ENCODE measurements around the gene ABHD2.

Gene ABHD2

DNA sequence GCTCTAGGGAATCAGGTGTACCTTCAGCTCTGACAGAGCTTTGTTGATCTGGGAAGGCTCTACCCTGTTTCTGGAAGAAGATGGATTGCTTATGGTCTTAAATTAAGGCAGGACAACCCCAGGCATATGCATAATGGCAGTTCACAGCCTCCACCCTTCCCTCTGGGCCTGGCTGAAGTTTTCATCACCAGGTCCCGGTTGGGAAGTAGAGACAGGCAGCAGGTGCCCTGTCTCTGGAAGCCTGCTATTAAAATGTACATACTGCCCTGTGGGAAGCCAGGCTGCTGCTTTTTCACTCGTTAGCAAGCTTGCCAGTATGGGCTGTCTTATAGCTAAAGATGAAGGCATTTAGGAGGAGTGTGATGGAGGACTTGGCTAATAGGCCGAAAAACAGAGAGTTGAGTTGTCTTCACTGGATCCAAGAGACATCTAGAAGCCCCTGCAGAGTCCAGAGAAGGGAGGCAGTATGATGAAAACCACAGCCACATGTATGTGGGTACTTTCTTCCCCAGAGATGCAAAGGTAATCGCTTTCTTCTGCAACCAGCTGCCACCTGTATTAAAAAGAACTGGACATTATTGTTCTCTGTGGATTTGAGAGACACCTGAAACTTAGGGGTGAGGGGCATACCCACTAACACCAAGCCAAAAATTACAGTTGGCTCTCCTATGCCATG lies 34.4 kb downstream of the ABHD2 start:
- no peak for TF ChIP-seq FOXP2 (optimal IDR thresholded peaks at IDR 0.05; ENCODE audit: borderline replicate concordance, extremely low read depth, extremely low read length, insufficient read depth)
- no peak for TF ChIP-seq POLR2AphosphoS5 (IDR thresholded peaks at IDR 0.05; ENCODE audit: low read depth, low read length)
- no peak for TF ChIP-seq SIN3A (IDR thresholded peaks at IDR 0.05; ENCODE audit: borderline replicate concordance, insufficient read depth, low read length)
- TF ChIP-seq, protein P1, sequence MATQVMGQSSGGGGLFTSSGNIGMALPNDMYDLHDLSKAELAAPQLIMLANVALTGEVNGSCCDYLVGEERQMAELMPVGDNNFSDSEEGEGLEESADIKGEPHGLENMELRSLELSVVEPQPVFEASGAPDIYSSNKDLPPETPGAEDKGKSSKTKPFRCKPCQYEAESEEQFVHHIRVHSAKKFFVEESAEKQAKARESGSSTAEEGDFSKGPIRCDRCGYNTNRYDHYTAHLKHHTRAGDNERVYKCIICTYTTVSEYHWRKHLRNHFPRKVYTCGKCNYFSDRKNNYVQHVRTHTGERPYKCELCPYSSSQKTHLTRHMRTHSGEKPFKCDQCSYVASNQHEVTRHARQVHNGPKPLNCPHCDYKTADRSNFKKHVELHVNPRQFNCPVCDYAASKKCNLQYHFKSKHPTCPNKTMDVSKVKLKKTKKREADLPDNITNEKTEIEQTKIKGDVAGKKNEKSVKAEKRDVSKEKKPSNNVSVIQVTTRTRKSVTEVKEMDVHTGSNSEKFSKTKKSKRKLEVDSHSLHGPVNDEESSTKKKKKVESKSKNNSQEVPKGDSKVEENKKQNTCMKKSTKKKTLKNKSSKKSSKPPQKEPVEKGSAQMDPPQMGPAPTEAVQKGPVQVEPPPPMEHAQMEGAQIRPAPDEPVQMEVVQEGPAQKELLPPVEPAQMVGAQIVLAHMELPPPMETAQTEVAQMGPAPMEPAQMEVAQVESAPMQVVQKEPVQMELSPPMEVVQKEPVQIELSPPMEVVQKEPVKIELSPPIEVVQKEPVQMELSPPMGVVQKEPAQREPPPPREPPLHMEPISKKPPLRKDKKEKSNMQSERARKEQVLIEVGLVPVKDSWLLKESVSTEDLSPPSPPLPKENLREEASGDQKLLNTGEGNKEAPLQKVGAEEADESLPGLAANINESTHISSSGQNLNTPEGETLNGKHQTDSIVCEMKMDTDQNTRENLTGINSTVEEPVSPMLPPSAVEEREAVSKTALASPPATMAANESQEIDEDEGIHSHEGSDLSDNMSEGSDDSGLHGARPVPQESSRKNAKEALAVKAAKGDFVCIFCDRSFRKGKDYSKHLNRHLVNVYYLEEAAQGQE (IDR thresholded peaks at IDR 0.05; ENCODE audit: insufficient read depth in 1 of 2, low read depth in 2 of 2, low read length in 2 of 2) = no peak
- TF ChIP-seq TAF1 (IDR thresholded peaks at IDR 0.05; ENCODE audit: borderline replicate concordance, insufficient read depth, low read length) = no peak

DNA sequence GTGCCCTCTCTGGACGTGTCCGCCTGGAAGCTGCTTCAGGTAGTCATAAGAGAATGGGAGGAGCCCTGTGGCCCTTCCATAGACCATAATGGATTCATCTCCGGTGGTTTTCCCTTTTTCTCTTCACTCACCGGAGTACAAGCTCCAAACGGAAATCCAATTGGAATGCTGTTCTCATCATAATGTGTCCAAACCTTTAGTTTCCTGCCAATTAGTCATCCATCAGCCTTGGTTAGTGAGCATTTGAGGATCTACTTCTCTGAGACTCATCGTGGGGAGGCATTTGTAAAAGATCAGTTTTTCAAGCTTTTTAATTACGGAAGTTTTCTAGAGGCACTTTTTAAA lies 34.9 kb downstream of the ABHD2 start:
- TF ChIP-seq TAF1 (IDR thresholded peaks at IDR 0.05; ENCODE audit: borderline replicate concordance, insufficient read depth, low read length) (no peak), POLR2AphosphoS5 (IDR thresholded peaks at IDR 0.05; ENCODE audit: low read depth, low read length) (no peak)
- TF ChIP-seq, protein P1 (IDR thresholded peaks at IDR 0.05; ENCODE audit: insufficient read depth in 1 of 2, low read depth in 2 of 2, low read length in 2 of 2) = no peak

DNA sequence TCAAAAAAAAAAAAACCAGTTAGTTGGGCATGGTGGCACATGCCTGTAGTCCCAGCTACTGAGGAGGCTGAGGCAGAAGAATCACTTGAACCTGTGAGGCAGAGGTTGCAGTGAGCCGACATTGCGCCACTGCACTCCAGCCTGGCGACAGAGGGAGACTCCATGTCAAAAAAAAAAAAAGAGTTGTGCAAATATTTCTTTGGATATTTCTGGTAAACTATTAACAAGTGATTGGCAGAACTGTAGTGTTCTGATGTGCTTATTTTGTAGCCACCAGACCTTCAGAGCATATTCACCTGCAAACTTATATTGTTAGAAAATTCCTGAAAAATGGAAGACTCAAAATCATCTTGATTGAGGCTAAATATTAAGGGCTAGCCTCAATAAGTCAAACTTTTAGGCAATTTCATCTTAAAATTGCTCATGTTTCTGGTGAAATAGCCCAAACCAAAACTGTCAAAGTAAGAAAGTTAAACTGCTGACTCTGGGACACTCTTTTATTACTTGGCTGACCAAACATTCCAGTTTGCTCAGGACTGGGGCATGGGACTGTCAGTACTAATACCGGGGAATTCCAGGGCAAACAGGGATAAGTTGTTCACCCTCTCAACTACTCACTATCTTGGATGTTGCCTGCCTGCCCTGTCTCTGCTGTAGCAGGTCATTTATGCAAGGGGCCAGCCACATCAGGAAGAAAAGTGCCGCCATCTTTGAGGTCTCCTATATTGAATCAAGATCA lies 37.0 kb downstream of the ABHD2 start:
- TF ChIP-seq SIN3A (IDR thresholded peaks at IDR 0.05; ENCODE audit: borderline replicate concordance, insufficient read depth, low read length) = no peak
- no peak for TF ChIP-seq FOXP2 (optimal IDR thresholded peaks at IDR 0.05; ENCODE audit: borderline replicate concordance, extremely low read depth, extremely low read length, insufficient read depth)
- TF ChIP-seq, protein P1 (IDR thresholded peaks at IDR 0.05; ENCODE audit: insufficient read depth in 1 of 2, low read depth in 2 of 2, low read length in 2 of 2) = no peak
- TF ChIP-seq POLR2AphosphoS5 (IDR thresholded peaks at IDR 0.05; ENCODE audit: low read depth, low read length) = no peak
- TF ChIP-seq TAF1 (IDR thresholded peaks at IDR 0.05; ENCODE audit: borderline replicate concordance, insufficient read depth, low read length) = no peak

DNA sequence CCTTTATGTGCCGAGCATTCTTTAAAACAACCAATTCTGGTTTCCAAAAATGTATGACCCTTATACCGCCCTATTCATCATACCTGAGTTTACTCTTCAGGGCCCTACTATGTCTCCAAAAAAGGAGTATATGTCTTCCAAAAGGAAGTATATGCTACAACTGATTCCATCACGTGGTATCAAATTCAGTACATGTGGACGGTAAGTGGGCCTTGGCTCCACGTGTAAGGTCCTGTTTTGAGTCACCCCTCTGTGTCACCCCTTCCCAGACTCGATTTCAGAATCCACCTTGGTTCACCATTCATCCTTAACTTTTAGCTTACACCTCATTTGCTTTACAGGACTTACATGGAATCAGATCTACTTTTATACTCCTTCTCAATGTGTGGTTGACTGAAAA lies 37.8 kb downstream of the ABHD2 start:
- TF ChIP-seq, protein P1 (IDR thresholded peaks at IDR 0.05; ENCODE audit: insufficient read depth in 1 of 2, low read depth in 2 of 2, low read length in 2 of 2) = no peak
- TF ChIP-seq FOXP2 (optimal IDR thresholded peaks at IDR 0.05; ENCODE audit: borderline replicate concordance, extremely low read depth, extremely low read length, insufficient read depth) (no peak), TAF1 (IDR thresholded peaks at IDR 0.05; ENCODE audit: borderline replicate concordance, insufficient read depth, low read length) (no peak)
